HG03354 (cell line): Measurements from ENCODE around the gene ZBTB7C.

Source experiments
- ATAC-seq: cut with Tn5 transposase; IDR thresholded peaks from one replicate; pipeline ENCODE4 v1.9.1; 2021; ENCODE audit warnings: mild to moderate bottlenecking; ENCODE audit not compliant: unreplicated experiment, poor library complexity, severe bottlenecking

Gene ZBTB7C

DNA sequence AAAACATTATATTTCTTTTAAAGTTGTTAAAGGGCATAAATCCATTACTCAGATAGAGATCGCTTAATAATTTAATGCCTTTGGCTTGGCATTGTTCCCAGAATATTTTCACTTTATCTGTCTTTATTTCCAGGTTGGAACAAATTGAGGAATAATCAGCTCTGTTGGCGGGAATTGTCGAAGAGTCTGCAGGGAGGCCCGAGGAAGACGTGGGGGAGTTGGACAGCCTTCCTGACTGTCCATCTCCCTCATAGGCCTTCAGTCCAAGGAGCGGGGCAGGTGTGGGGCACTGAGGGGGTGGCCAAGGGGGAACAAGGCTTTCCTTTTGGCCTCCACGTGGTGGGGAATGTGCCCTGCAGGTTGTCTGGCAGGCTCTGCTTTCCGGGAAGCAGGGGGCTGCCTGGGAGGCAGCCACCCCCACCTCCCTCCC, 179.6 kb downstream of the ZBTB7C start:
- no peak for ATAC-seq

DNA sequence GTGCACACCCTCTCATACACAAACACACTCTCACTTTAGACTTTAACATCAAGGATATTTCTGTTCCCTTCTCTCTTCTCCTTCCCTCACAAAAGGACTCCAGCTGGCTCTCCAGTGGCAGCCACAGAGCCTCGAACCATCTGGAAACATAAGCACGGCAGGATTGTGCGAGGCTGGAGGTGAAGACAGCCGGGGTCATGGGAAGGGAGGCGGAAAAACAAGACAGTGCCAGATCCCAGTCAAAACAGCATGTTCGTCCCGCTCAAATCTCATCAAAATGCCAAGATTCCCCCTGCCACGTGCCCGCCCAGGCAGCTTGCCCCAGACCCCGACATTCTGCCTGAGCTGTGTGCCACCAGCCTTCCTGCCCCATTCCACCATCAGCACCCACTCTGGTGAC, 180.3 kb downstream of the ZBTB7C start:
- no peak for ATAC-seq

DNA sequence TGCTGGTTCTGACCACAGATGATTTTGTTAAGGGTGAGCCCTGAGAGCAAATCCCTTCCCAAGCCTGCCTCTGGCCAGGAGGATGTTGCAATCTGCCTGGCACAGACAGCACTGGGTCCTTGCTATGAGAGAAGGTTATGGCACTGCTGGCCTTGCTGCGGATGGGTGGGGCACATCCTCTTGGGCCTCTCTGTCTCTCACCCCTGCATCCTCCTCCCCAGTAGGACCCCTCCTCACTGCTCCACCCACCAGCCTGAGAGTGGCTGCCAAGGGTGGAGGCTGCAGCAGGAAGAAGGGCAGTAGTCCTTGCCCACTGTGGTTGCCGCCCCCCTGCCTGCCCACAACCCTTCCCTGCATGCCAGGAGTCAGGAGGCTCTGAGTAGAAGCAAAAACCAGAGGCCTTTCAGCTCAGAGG, 180.9 kb downstream of the ZBTB7C start:
- ATAC-seq = no peak

DNA sequence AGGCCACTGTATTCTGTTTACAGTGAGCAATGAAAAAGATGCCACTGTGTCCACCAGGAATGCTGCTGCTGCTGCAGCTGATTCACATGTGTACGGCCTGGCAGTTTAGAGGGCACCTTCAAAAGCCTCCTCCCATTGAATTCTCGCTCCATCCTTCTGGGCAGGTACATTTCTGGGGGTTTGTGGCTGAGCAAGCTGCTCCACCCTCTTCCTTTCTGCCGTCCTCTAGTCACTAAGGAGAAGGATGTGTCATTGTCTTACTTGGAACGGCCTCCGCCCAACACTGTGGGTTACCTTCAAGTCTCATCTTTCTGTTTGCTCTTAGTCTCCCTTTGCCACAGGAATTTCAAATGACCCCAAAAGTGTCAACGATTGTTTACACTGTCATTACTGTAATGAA, 182.0 kb downstream of the ZBTB7C start:
- ATAC-seq = no peak

DNA sequence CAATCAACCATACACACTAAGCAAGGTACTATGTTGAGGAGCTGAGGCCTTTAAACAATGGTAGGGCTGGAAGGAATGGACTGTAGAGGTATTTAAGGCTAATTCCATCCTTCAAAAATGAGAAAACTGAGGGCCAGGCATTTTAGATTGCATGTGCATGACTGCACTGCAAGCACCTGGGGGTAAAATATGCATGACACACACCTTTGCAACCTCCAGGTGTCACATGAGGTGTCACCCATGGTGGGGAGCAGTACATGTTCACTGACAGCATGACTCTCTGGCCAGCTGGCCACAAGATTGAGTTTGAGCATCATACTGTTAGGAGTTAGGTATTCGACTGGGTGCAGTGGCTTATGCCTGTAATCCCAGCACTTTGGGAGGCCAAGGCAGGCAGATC, 182.8 kb downstream of the ZBTB7C start:
- no peak for ATAC-seq

DNA sequence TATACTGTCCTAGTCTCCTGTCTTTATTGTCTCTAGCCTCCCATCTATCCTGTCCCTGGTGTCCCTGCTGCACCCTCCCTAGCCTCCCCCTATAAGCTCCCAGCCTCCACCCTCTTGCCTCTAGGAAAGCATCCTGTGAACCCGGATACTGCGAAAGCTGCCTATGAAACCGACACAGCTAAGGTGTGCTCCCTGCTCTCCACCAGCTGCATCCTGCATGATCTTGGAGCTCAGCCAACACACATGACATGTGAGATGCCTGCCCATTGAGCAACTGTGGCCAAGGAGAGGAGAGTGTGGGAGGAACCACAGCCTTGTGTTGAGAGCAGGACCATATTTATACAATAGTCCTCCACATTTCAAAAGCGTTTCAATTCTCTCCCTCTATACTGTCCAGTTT, 187.1 kb downstream of the ZBTB7C start:
- no peak for ATAC-seq

DNA sequence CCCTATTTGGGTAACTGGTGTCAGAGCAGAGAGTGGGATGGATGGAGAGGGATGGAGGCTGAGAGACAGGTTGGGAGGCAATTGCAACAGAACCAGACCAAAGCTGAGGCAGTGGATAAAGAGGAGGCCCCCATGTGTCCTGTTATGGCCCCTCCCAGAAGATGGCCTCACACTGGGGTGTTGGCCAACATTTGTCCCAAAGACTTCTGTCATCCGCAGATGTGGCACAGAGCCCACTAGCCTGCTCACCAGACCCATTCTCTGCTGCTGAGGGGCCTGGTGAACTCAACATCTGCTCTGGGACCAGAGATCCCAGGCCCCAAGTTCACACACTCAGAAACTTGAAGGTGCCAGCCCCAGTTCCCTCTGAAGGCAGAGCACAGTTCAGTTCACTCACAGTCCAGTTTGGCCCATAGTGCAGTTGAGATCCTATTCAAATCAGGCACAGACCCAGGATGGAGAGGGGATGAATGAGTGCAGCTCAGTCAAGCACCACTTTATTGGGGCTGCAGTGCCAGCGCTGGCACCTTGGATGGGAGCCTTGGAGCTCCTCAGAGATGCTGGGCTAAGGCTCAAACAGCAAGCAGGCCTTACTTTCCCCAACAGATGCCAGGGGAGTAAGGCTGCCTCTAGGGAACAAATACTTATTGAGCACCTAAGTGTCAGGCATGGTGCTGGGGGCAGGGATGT, 189.2 kb downstream of the ZBTB7C start:
- ATAC-seq = no peak

DNA sequence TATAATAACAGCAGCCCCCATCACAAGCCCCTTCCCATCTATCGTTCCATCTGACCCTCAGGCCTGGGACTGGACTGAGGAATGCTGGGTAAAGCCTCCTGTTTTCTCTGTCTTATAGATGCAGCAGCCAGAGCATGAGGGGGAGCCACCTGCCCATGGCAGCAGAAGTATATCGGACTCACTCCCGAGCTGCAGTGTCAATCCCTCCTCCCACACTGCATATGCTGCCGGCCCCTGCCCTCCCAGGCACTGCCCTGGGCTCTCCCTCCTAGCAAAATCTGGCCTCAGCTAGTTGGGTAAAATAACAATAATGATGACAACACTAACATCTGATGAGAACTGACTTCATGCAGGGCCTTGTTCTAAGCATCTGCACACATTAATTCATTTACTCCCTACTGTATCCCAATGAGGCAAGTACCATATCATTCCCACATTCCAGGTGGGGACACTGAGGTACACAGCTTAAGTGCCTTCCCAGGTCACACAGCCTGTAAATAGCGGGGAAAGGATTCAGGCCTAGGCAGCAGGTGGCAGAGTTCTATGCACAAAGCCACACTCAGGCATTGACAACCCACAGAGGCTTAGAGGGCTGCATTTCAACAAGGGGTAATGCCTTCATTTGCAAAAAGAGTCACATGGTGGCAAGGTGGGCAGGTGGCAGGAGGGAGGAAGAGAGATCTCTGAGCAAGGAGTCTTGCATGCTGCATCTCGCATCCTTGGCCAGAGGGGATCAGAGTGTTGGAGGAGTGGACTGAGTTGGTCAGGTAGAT, 190.0 kb downstream of the ZBTB7C start:
- no peak for ATAC-seq

DNA sequence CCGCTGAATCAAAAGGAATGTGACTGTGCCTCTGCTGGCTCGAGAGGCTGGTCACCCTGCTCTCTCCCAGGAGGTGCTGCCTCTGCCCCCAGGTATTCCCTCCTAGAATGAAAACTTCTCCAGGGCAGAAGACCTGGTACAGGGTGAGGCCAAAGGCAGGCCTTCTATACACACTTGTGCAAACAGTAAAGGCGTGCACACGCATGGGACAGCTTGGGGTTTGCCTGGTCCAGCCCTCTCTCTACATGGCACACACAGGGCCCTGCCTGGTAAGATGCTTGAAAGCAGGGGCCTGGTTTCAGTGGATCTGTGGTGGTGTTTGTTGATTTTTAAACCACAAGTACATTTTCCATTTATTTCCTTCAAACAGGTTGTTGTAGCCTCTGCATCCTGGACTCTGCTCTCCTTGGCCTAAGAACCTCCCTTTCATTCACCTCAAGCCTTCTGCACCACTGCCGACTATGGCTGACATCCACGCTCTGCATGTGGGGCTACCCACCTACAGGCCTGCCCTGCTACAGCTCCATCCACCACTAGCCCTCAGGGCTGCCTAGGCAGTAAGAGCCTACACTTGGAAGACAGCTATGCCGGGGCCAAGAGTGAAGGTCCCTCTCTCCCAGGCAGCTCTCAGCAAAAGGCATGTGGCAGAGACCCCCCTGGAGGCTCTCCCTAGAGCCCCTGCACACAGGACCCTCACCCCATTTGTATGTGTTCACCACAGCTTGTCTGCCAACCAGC, 190.7 kb downstream of the ZBTB7C start:
- no peak for ATAC-seq

DNA sequence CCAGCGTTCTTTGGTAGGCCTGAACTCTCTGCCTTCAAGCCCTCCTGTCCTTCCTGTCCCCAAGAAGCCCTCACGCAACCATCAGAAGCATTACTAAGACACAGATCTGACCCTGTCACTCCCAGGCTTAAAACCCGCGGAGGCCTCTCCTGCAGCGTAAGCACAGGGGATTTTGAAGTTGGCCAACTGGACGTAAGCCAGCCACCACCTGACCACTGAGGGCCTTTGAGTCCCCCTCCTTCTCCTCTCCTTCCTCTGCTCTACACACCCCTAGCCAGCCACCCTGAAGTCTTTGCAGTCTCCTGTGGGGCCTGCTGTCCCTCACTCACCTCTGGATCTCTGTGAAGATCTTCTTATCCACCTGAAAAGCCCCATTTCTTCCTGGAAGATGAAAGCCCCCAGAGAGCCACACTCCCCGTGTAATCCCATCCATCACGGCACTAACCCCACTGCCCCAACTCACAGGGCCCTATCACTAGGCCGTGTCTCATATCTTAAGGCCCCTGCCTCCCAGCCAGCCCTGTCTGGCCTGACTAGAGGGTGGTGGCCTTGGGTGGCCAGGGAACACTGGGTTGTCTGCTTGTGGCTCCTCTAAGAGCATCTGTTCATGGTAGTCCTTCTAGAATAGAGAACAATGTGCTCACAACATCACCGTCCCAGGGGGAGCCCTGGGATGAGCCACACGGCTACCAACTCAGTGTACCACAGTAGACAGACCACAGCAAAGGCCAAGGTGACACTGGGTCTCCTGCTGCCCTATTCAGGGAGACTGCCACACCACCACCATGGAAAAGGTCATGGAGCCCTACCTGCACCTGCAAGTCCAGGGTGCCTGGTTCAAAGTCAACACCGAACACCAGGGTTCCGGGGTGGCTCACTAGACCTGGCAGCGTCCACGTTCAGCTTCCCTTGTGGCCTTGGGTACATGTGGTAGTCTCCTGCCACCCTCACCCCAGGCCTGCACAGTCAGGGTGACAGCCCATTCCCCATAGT, 191.6 kb downstream of the ZBTB7C start:
- ATAC-seq = no peak

DNA sequence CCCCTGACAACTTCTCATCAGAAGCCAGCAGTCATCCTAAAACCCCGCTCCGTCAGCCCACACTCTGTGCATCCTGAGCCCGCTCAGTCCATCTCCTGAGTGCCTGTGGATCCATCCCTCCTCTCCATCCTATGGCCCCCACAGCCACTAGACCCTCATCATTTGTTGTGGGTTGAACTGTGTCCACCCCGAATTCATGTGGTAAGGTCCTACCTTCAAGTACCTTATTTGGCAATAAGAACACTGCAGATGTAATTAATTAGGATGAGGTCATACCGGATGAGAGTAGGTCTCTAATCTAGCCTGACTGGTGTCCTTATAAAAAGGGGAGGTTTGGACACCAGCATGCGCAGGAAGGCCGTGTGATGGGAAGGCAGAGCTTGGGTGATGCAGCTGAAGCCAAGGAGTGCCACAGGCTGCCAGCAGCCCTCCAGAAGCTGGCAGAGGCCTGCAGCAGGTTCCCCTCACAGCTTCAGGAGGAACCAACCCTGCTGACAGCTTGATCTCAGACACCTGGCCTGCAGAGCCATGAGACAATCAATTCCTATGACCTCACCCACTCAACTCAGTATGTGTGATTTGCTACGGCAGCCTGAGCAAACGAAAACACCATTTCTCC, 192.4 kb downstream of the ZBTB7C start:
- ATAC-seq = no peak

DNA sequence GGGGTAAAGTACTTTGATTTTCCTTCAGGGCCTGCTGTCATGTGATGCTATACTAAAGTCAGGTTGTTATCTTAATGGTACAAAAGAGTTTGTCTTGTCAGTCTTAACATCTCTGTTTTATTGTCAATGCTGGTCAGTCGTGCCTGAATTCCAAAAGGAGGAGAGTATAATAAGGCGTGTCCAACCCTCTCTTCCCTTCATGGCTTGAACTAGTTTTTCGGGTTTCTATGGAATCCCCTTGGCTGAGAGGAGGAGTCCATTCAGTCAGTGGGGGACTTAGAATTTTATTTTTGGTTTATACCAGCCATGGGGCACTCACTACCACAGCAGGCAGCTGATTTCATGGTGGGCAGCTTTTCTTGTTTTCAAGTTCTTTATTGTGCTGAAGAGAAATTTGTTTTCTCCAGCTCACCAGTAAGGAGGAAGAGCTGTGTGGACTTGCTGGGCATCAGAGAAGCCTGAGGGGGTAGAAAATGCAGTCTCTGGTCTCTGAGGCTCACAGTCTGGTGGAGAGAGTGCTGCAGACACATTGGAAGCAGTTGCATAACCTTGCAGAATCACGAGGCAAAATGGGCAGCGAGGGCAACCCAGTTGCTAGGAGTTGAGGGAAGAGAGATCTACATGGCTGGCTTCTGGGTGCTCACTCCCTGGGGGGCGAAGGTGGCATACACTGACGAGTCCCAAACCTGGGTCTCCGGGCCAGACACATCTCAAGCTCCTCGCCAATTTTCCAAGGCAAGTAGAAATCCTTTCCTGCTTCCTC, 193.1 kb downstream of the ZBTB7C start:
- no peak for ATAC-seq

DNA sequence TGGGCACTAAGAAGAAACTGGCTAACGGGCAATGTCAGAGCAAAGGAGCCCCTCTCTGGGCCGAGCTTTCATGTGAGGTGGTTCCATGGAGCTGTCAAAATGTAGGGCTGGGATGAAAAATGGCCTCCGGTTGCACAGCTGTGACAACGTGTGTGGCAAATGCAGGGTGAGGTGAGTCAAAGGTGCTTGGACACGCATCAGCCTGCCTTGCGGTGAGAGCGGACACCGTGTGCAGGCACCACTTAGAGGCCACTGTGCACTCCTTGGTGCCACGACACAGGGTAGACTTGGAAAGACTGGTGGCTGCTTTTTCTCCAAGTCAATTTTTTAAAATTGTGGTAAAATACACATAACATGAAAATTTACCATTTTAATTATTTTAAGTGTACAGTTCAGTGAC, 195.4 kb downstream of the ZBTB7C start:
- ATAC-seq = no peak

DNA sequence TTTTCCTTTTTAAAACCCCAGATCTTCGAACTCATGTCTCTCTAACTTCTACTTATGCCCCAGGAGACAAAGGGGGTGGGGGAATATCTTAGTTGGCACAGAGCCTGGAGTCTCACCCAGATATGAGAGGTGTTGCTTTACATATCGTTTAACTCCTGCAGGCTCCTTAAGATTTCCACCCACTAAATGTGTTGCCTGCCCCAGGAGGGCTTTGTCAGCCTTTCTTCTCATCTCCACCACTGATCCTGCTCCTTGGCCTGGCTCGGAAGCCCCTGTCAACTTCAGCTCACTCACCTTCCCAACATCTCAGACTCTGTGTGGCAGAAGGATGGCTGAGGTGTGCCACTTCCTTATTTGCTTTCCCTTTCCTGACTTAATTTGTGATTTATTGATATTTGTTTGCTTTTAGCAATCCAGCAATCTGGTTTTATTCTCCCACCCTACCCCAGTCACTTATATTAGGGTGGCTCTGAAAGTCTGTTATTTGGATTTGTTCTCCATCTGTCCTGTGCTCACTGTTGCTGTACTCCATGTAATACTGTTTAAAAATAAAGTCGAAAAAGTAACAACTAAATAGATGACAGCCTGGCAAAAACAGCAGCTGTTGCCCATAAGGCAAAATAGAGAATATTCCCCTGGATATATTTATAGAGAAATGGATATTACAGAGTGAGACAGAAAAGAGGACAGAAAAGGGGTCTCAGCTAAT, 200.6 kb downstream of the ZBTB7C start:
- no peak for ATAC-seq

DNA sequence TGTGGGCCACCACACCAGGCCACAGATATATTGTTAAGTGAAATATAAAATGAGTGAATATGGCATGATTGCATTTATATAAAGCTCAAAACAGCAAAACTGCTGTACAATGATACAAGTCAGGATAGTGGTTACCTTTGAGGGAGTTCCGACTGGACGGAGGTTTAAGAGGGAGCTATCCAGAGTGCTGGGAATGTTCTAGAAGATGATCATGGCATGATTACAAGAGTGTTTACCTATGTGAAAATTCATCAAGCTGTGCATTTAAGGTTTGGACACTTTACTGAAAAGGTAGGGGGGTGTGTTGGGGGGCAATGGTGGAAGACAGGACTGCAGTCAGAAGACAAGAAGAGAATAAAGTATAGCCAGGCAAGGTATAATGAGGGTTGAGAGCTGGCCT, 201.4 kb downstream of the ZBTB7C start:
- ATAC-seq = no peak

DNA sequence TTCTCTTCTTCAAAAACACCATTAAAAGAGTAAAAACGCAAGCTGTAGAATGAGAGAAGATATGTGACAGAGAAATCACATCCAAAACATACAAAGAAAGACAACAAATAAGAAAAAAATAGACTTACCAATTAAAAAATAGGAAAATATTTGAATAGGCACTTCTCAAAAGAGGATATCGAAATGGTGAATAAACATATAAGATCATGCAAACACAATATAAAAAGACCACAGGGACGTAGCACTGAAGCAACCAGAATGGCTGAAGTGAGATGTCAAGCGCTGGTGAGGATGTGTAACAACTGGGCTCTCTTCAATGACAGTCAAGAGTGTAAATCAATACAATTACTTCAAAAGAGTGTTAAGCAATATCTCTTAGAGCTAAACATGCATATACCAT, 202.3 kb downstream of the ZBTB7C start:
- ATAC-seq = no peak

DNA sequence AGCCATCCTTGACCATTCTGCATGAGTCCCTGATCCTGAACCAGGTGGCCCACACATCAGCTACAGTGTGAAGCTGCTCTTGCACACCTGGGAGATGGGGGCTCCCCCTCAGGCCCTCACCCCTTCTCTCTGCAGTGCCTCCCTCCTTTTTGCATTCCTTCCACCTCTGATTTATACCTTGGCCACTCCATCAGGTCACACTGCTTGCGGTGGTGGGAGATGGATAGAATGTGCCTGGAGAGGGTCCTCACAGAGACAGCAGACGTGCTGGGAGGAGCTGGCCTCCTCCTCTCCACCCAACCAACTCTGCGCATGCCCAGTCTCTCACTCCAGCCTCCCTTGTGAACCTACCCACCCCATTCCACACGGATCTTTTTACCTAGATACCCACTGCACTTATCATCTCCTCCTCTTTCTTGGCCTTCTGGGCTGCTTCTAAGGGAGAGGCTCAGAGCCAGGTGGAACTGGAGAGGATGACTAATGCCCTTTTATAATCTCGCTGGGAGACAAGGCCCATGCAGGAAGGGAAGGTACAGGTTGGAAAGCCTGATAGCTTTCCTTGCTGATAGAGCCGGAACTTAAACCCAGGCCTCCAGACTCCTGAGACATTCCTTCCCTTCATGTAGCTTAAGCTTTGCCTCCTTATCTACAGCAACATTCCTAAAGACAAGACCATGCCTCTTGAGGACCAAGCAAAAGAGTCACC, 205.1 kb downstream of the ZBTB7C start:
- no peak for ATAC-seq
